GM13976 (cell line): ENCODE results near the gene ATP2B3.

Experiments
- DNase-seq: peaks from one replicate; pipeline ENCODE4 v3.0.0; 2012; ENCODE audit warnings: low spot score
- in situ Hi-C: fragments of 300-500 bp; cut with MboI; formaldehyde crosslinking; loops from one replicate; pipeline ENCODE4 v1.12.0; 2022; ENCODE audit warnings: low sequenced_read_pairs, mixed read lengths, inconsistent platforms; ENCODE audit not compliant: unreplicated experiment
- TF ChIP-seq, protein P1 (sequence below): IDR thresholded peaks from 2 replicates; pipeline ENCODE4 v1.5.1; 2012; ENCODE audit warnings: borderline replicate concordance, mild to moderate bottlenecking; ENCODE audit not compliant: insufficient read depth; ENCODE audit errors: extremely low read depth, missing control alignments, control extremely low read depth

ATP2B3 gene

DNA sequence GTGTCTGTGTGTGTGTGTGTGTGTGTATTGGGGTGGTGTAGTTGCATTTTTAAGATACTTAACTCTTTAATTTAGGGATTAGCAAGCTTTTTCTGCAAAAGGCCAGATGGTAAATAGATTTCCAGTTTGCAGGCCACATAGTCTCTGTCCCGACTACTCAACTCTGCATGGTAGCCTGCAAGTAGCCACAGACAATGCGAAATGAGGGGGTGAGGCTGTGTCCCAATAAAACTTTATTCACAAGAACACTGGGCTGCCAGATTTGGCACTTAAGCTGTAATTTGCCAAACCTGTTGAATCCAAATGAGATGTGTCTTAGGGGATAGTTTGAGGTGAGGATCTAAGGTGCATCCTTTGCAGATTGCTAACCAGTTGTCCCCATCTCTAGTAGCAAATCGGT is 6.8 kb downstream of the ATP2B3 start:
- DNase-seq: no peak
- TF ChIP-seq, protein P1, sequence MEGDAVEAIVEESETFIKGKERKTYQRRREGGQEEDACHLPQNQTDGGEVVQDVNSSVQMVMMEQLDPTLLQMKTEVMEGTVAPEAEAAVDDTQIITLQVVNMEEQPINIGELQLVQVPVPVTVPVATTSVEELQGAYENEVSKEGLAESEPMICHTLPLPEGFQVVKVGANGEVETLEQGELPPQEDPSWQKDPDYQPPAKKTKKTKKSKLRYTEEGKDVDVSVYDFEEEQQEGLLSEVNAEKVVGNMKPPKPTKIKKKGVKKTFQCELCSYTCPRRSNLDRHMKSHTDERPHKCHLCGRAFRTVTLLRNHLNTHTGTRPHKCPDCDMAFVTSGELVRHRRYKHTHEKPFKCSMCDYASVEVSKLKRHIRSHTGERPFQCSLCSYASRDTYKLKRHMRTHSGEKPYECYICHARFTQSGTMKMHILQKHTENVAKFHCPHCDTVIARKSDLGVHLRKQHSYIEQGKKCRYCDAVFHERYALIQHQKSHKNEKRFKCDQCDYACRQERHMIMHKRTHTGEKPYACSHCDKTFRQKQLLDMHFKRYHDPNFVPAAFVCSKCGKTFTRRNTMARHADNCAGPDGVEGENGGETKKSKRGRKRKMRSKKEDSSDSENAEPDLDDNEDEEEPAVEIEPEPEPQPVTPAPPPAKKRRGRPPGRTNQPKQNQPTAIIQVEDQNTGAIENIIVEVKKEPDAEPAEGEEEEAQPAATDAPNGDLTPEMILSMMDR: no peak
- in situ Hi-C loops: no loop called here

DNA sequence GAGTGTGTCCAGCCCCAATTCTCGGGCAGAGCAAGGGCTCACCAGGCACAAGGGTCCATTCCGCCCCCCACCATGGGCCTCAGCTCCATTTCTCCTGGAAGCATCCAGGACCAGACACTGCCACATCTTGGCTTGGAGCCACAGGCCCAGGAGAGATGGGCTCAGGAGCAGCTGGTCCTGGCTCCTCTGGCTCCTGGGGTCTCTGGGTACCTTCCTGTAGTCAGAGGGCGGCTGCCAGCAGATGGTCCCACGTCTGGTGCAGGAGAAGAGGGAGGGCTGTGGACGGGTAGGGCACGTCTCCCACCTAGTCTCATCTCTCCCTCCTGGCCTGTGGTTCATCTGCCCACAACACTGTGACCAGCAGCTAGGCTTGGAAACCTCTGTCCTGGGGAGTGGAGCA is 8.0 kb downstream of the ATP2B3 start:
- in situ Hi-C loops: no loop called here
- TF ChIP-seq, protein P1: no peak
- no peak for DNase-seq

DNA sequence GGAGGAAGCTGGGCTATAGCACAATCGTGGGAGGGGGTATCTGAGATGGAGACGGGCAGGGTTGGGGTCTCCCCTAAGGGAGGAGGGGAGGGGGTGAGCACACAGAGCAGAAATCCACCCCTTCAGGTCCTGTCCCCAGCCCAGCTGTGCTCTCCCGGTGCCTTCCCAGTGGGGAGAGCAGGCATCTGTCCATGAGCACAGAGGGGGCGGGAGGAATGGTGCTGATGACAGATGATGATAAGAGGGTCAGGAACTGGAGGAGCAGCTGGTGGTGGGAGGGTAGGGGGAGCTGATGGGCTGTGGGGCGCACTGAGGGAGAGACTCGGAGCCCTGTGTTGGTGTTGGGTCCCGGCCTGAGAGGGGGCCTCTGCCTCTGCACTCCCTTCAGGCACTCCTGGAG is 8.6 kb downstream of the ATP2B3 start:
- in situ Hi-C loops: no loop called here
- no peak for DNase-seq
- TF ChIP-seq, protein P1: no peak

DNA sequence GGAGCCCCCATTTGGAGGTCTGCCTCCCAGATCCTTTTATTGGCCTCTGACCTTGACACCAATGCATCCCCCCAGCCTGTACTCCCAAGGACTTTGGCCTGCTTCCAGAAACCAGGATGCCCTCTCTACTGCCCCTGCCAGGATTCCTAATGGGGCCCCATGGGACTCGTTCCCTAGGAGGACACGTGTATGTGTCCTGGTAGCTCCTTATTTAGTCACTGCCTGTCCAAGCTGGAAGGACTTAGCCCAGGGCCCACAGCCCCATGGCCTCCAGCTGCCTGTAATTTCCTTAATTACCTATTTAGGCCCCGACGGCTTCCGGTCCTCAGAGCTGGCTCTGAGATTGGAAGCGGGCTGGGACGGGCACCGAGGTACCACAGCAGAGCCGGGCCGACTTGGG is 9.4 kb downstream of the ATP2B3 start:
- no peak for DNase-seq
- in situ Hi-C loops: no loop called here
- TF ChIP-seq, protein P1: no peak

DNA sequence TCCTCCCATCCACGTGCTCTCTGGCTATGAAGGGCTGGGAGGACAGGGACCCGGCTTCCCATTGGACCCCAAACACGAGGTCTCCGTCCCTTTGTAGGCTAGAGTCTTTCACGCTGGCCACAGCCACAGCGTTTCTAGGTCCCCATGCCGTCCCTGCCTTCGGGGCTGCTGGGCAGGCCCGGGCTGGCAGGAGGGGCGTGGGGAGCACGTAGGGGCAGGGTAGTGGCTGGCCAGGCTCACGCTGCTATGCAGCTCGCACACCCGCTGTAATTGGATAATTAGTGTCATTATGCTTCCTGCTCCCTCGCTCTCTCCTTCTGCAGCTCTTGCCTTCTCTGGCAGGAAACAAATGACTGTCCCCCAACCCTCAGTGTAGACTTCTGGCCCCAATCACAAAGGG is 9.8 kb downstream of the ATP2B3 start:
- no peak for DNase-seq
- in situ Hi-C loops: no loop called here
- TF ChIP-seq, protein P1: no peak

DNA sequence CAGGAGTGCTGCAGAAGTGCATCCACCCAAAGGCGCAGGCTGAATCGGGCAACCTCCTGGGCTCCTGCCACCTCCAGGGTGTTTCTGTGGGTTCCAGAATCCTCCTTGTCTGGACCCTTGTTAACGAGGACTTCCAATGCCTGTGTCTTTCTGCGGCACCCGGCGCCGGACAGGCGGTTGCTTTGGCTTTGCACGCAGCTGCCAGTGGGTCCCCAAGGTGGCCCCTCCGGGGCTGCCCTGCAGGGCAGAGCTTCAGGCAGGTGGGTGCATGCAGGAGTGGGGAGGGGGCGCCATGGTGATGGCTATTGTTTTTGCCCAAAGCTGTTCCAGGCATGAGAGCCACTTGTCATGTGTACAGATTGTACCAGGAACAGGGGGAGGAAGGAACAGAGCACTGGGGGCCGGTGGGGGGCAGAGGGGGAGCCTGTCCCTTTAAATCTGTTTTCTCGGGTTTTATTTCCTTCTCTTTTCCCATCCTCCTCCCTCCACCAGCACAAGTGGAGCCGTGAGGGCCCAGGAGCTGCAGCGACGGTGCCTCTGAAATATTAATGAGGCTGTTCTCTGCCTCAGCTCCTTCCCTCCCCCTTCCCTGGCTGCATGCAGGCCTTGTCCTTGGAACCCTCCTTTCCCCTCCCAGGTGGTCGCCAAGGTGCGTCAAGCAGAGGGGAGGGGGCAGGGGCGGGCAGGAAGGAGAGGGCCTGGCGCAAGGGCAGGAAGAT is 13.1 kb downstream of the ATP2B3 start:
- in situ Hi-C loops: no loop called here
- no peak for DNase-seq
- TF ChIP-seq, protein P1: no peak
